Fibroblast of pulmonary artery (primary cell): ENCODE data around the gene IRF4.

ENCODE experiments used
- DNase-seq: peaks from one replicate; pipeline ENCODE4 v3.0.0-alpha.2; 2010; ENCODE audit warnings: low read depth
- H3K4me3 ChIP-seq: replicated peaks from 2 replicates; pipeline ENCODE4 v1.5.1; 2011; ENCODE audit warnings: low read depth, mild to moderate bottlenecking, control low read depth, low read length, moderate library complexity
- CTCF ChIP-seq: IDR thresholded peaks from 2 replicates; pipeline ENCODE4 v1.5.1; 2011; ENCODE audit warnings: mild to moderate bottlenecking, control low read depth, low read length, inconsistent platforms; ENCODE audit errors: missing control alignments

The IRF4 gene

DNA sequence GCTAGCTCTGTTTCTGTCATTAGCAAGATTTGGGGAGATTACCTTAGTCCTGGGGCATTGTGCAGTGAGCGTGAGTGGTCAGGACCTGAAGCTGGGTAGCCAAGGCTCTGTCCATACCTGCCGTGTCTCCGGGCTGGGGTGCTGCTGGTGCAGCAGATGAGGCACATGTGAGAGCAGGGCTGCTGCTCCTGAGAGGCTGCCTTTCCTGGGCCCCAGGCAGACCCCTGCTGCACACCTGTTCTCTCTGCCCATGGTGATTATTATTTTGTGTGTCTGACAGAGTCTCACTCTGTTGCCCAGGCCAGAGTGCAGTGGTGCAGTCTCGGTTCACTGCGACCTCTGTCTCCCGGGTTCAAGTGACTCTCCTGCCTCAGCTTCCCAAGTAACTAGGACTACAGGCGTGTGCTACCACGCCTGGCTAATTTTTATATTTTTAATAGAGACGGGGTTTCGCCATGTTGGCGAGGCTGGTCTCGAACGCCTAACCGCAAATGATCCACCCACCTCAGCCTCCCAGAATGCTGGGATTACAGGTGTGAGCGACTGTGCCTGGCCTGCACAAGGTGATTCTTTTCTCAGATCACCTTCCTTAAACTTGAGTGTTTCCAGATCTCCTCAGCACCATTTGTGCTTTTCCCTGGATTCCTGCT, 36.8 kb upstream of the IRF4 start:
- no peak for DNase-seq
- H3K4me3 ChIP-seq, result no peak overlapping the region
- TF ChIP-seq CTCF, result no peak

DNA sequence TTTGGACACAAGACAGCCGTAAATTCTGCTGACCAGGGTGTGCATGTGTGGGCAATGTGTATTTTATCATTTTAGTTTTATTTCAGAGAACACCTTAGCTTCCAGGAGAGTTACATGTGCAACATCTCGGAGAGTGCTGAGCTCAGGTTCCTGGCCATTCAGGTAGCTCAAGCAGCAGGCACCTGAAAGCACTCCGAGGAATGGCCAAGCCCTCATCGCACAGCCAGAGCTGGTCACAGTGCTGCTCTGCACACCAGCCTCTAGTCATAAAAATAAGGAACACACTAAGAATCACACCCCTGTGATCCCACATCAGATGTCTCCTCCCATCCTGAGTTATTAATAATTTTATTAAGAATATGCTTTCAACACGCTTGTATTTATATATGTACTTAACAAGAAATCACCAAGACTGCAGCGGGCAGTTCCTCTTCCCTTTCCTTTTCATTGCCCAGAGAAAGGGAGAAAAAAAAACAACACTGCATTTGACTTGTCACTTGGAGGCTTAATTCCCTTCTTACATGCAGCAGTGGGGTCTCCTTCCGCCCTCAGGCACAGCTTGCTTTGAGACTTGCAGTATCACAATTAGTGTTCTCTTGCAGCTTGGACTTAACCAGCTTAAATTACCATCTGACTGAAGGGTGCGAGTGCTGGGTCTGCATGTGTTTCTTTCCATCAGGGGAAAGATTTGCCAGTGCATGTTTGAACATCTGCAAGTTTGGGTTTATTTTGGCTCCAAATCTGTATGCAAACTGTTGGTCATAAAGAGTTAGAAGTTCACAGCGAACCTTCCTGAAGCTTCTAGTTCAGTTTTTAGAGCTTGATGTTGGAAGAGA, 36.0 kb upstream of the IRF4 start:
- H3K4me3 ChIP-seq, result no peak overlapping the region
- TF ChIP-seq CTCF, result no peak
- no peak for DNase-seq

DNA sequence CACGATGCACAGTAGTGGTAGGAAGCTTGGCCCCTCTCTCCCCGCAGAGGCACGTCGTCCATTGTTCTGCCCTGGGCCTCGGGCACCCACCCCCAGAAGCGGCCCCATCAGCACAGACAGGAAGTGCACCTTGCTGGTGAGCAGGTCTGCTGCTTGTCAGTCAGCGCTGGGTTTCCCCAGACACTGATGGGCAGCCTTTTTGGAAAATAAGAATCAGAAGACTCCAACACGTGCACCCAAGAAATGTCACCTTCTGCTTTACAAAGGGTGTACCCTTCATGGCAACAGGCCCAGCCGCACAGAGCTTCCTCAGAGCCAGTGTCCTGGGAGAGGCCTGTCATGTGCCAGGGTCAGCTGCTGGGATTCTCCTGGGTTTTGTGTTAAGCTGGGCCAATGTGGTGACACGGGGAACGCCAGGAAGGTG, 34.7 kb upstream of the IRF4 start:
- DNase-seq, result no peak
- no peak overlapping the region for H3K4me3 ChIP-seq
- TF ChIP-seq CTCF, result no peak

DNA sequence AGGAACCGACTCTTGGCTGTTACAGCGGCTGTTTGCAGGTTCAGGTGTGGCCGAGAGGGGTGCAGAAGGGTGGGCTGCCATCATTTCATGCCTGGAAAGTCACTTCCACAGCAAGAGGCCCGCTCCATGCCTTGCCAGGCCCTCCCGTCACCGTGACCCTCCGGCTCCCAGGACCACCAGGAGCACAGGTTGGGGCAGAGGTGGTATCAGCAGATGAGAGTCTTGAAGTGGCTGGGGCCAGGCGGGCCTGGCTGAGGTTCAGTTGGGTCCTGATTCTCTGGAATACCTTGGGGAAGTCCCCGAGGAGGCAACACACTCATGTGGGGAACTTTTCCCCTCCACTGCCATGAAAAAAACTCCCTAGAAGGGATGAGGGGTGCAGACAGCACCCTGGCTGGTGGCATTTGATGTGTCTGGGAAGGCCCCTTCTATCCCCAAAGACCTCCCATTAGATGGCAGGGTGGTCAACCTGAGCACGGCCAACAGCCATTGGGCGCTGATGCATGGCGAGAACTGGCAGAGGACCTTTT, 34.2 kb upstream of the IRF4 start:
- no peak overlapping the region for H3K4me3 ChIP-seq
- DNase-seq, result no peak
- TF ChIP-seq CTCF, result no peak

DNA sequence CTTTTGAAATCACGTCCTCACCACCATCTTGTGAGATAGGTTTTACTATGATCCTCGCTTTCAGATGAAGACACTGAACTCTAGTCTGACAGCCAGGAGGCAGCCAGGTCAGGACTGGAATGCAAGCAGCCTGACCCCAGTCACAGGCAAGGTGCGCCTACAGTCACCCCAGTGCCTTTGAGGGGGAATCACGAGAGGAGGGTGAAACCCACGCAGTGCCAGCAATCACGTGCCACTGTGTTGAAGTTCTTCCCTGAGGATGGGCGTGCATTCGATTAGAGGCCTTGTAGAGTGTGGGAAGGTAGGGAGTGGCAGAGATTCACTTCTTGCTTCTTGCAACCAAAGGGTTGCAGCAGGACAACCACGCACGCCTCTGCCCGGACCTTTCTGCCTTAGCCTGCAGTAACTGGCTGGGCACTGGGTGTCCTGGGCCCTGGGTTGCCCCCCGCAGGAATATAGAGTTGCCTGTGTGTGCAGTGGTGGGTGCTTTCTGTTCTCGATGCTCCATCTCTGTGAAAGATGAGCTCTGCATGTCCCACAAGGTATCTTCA, 33.7 kb upstream of the IRF4 start:
- no peak for DNase-seq
- H3K4me3 ChIP-seq, result no peak overlapping the region
- TF ChIP-seq CTCF, result no peak

GRCh38 chr6:358432-358831, 33.1 kb upstream of the IRF4 start:
- TF ChIP-seq CTCF, result no peak
- DNase-seq, result no peak
- H3K4me3 ChIP-seq, result no peak overlapping the region
